HG03460 (cell line): Measurements from ENCODE around the gene BLOC1S5.
A peak's percentile ranks its signal among the peaks of the same experiment; 100 is the strongest.

Source experiments
- ATAC-seq: cut with Tn5 transposase; IDR thresholded peaks from one replicate; pipeline ENCODE4 v1.9.1; 2021; ENCODE audit not compliant: unreplicated experiment

Gene BLOC1S5

GRCh38 chr6:8082572-8082953 lies 18.4 kb upstream of the BLOC1S5 start:
- ATAC-seq: no peak

DNA sequence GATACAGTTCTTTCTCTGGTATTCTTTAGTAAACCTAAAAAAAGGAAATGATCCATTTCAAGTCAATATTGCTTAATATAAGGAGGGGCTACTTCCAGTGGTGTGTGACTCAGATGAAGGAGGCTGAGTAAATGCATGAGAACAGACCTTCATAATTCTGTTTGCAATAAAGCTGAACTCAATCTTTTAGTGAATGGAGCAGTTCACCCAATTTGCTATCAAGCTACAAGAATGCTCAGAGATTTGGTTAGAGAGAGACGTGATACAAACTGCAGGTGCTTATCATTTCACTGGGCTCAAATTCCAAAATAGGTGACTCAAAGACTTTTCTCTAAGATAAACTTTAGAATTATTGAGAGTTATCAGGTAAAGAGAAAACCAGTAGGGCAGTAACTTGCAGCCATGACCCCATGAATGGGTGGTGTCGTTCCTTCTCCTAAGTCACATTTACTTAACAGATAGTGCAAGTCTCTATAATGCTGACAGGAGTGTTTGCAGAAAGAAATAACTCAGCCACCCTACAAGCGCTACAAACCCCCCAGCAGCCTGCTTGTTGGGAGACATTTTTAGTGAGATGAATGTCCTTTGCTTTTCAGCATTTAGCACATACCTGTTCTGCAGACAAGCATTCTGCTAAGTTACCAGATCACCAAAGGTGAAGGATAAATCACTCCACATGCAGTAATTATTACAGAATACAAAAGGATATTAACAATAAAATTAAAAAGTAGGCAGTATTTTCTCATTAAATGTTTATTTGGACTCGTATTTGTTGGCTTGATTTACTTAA lies 16.4 kb upstream of the BLOC1S5 start:
- no peak for ATAC-seq

DNA sequence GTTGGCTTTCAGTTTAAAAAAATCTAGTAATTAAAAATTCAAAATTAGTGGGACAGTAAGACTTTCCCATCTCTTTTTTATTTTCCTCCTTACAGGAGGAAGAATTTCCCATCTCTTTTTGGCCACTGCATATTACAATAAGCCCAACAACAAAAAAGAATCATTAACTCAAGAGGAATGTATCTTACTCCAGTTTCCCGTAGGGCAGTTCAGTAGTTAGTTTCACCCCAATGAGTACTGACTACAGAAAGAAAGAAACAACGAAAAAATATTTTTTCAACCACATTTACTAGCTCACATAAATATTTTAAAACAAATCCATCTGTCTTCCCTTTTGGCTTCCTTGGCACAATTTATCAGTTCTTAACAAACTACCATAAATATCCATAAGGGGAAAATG lies 14.9 kb upstream of the BLOC1S5 start:
- no peak for ATAC-seq

- no peak for ATAC-seq
Measured at GRCh38 chr6:8077991-8078390, 13.8 kb upstream of the BLOC1S5 start.

- ATAC-seq: no peak
Measured at GRCh38 chr6:8075704-8076103, 11.5 kb upstream of the BLOC1S5 start.

- no peak for ATAC-seq
Measured at GRCh38 chr6:8075185-8075584, 11.0 kb upstream of the BLOC1S5 start.

DNA sequence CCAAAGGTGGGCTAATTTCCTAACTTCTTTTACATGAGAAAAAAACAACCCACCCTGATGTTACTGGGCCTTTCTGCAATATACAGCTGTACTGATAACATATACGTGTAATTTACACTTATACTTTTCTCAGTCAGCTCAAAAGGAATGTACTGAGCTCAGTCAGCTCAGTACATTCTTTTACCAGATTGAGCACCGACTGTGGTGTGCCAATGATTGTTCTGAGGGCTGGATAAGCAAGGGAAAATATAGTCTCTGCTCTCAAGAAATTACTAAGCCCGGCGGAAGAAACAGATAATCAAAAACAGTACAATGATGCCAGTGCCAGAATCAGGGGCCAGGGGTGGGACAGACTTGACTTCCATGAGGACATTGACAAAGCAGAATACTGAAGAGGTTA lies 10.0 kb upstream of the BLOC1S5 start:
- no peak for ATAC-seq

GRCh38 chr6:8073758-8074157 lies 9.6 kb upstream of the BLOC1S5 start:
- no peak for ATAC-seq

- no peak for ATAC-seq
Measured at GRCh38 chr6:8070718-8071117, 6.5 kb upstream of the BLOC1S5 start.

DNA sequence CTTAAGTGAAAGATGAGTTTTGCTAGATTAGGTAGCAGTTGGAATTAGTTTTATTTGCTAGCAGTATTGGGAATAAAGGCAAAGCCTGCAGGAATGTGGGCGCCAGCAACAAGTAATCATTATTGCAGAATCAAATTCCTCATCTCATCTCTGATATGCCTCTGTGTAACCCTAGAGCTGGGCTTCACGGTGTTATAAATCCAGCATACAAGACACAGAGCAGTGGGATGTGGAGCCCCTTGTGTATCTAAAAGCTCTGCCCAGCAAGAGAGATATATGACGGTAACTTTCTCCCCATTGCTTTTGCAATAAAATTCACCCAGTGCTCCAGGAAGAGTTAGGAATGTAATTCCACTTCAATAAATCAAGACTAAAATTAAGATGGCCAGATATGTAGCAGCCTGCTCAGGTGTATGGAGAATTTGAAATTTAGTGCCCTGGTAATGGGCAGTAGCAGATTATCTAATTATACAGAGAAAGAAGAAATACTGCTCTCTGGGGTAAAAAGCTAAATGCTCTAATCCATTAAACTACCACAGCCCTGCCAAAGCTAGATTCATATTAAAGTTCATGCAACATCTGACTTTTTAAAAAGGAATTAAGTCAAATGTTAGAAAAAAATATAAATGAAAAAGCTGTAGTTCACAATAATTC lies 5.6 kb upstream of the BLOC1S5 start:
- ATAC-seq: no peak

GRCh38 chr6:8069151-8069550 lies 5.0 kb upstream of the BLOC1S5 start:
- ATAC-seq: no peak

DNA sequence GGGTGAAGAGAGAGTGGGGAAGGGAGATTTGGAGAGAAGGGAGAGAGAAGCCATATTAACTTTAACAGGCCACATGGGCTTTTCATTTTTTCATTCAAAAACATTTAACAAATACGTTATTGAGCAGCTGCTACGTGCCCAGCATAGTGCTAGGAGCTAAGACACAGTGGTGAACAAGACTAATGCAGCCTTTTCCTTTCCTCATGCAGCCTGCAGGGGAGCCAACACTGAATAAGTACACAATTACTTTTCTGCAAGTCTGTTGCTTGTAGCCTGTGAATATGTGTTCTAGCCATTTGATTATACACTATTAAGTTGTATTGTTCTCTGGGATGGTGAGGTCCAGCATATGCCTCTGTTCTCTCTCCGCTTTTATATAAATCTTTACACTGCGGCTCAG lies 1.9 kb upstream of the BLOC1S5 start:
- no peak for ATAC-seq

DNA sequence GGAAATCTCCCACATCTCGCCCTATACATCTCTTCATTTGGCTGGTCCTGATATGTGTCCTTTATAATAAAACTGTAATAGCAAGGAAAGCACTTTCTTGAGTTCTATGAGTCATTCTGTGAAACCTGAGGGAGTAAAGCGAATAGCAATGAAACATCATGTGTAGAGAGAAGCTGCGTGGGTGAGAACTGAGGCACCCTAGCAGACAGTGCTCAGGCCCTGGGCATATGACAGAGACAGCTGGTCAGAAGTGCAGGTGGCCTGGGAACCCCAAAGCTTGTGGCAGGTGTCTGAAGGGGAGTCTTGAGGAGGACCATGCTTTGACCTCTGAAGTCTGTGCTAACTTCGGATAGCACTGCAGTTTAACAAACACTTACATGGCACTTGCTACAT lies 1.3 kb upstream of the BLOC1S5 start:
- ATAC-seq: peak; percentile 31

GRCh38 chr6:8064638-8065518 lies 689 bp upstream of the BLOC1S5 start:
- no peak for ATAC-seq

DNA sequence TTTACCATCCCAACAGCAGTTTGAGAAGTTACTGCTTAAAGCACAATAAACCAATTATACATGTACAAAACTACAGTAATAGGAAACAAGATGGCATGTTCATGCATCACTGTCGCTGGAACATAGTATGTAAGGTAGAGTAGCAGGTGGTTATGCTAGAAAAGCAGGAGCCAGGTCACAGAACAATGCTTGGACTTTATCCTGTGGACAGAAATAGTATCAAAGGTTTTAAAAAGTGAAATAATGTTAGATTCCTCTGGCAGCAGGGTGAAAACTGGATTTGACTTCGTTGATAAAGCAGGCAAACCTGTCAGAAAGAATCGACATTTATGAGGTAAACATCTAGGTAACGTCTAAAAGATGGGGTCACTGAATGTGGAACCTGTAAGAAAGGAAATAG lies 2.5 kb downstream of the BLOC1S5 start:
- ATAC-seq: no peak

DNA sequence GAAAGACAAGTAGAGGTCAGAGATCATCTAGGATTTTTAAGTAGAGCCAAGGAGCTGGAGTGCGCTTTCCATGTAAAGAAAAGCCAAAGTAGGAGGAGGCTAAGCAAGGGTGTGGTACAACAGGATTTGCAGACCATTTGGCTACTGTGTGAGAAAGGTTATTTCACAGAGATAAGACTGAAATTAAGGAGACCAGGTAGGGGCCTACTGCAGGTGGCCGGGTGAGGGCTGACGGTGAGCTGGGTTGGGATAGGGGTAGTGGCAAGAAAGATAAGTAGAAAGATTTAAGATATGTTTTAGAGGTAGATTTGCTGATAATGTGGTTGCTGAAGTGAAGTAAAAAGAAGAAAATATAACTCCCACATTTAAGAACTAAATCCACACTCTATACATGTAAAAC lies 3.8 kb downstream of the BLOC1S5 start:
- no peak for ATAC-seq

- no peak for ATAC-seq
Measured at GRCh38 chr6:8059129-8059528, 5.1 kb downstream of the BLOC1S5 start.

DNA sequence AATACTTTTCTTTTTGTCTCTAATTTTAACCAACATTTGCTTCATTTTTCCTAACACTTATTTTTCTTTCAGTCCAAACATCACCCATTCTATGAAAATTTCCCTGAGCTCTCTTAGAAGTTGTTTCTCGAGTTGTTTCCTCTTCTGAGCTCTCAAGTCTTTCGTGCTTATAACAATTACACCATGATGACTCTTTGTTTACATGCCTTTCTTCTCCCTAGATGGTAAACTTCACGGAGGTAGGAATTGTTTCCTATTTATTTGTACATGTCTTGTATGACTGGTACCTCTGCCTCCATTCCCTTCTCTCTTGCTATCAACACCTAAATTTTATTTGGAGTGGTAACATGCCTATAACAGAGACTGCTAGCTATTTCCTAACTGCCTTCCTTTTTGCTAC lies 6.4 kb downstream of the BLOC1S5 start:
- ATAC-seq: no peak

DNA sequence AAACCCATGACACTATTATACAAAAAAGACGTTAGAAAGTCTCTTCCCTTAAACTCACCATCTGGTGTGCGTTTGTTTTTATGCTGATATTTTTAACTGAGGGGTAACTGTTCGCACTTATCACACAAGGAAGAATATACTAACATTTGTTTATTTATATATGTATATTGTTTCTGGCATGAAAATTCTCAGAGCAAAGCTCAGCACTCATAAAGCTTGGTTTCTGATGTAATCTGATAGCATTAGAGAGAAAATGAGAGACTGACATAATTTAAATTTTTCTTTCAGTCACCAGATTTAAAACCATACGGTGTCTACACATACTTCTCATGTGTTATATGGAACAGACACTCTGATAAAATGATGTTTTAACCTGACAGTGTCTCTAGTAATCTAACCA lies 6.9 kb downstream of the BLOC1S5 start:
- ATAC-seq: no peak

DNA sequence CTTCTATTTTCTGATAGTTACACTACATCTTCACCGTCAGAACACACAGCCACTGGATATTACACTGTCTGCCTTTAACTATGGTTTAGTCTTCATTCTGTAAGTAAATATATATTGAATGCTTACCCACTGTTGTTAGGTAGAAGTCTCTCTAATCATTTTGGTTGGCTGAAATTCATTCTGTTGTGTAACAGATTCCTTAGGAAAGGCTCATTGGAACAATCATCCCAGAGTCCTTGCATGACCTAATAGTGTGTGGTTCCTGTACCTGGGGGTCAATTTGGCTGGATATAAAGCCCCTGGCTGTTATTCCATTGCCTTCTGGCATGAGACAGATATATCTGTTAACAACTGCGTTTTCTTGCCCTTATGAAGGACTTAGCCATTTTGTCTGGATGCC lies 9.9 kb downstream of the BLOC1S5 start:
- ATAC-seq: no peak

GRCh38 chr6:8047541-8048292 lies 16.5 kb downstream of the BLOC1S5 start:
- ATAC-seq: no peak
